WTC11 (cell line): Measurements from ENCODE around the gene RAMP3. TPM values are rescaled to one million over a fixed set of nuclear protein-coding genes. Genes with fewer than 3 reads are reported as not detected.

Experiments
- ATAC-seq: fragments of 200-7000 bp; cut with Tn5 transposase; 2 replicates; pipeline ENCODE4 v1.10.0; 2021; ENCODE audit warnings: mild to moderate bottlenecking, moderate library complexity
- CTCF ChIA-PET: fragments of 300-600 bp; sonication (Branson Sonifier 250); formaldehyde crosslinking; loops from one replicate; lab custom pipeline; 2021; ENCODE audit warnings: antibody characterized with exemption; lab: Charles Lee
- POLR2A ChIA-PET: fragments of 350-600 bp; sonication (Branson Sonifier 250); formaldehyde crosslinking; loops from one replicate; lab custom pipeline; 2021; ENCODE audit warnings: antibody characterized with exemption; lab: Charles Lee
- DNase-seq: peaks from one replicate; pipeline ENCODE4 v3.0.0; 2021; ENCODE audit warnings: low spot score
- H3K27ac Mint-ChIP-seq: 2 replicates; pipeline ENCODE4 v1.8.0; 2021; ENCODE audit warnings: mixed read lengths
- H3K27me3 Mint-ChIP-seq: 2 replicates; pipeline ENCODE4 v1.8.0; 2021; ENCODE audit warnings: low read depth, mild to moderate bottlenecking, moderate library complexity, mixed read lengths
- H3K36me3 Mint-ChIP-seq: 2 replicates; pipeline ENCODE4 v1.8.0; 2021; ENCODE audit warnings: mixed read lengths
- H3K4me1 Mint-ChIP-seq: 2 replicates; pipeline ENCODE4 v1.8.0; 2022; ENCODE audit warnings: mixed read lengths
- H3K4me3 Mint-ChIP-seq: 2 replicates; pipeline ENCODE4 v1.8.0; 2021; ENCODE audit warnings: mild to moderate bottlenecking, moderate library complexity, mixed read lengths
- H3K9me3 Mint-ChIP-seq: 2 replicates; pipeline ENCODE4 v1.8.0; 2021; ENCODE audit warnings: mixed read lengths
- ELF4 ChIP-seq: sonication (generic); formaldehyde crosslinking; IDR thresholded peaks from 2 replicates; pipeline ENCODE4 v1.8.1; 2022; ENCODE audit warnings: low read depth, mild to moderate bottlenecking, moderate library complexity, missing genetic modification reagents
- ETV6 ChIP-seq: sonication (generic); formaldehyde crosslinking; IDR thresholded peaks from 2 replicates; pipeline ENCODE4 v1.8.1; 2022; ENCODE audit warnings: mild to moderate bottlenecking, missing genetic modification reagents
- FOXP1 ChIP-seq: sonication (generic); formaldehyde crosslinking; IDR thresholded peaks from 2 replicates; pipeline ENCODE4 v1.8.0; 2022; ENCODE audit warnings: missing genetic modification reagents, mild to moderate bottlenecking, moderate library complexity, borderline replicate concordance
- GTF2I ChIP-seq: fragments of 250-450 bp; sonication (Bioruptor Pico); conservative IDR thresholded peaks from 2 replicates; pipeline ENCODE4 v1.4.0; 2021; ENCODE audit warnings: mild to moderate bottlenecking
- JAZF1 ChIP-seq: fragments of 250-450 bp; sonication (Bioruptor Pico); IDR thresholded peaks from 2 replicates; pipeline ENCODE4 v1.9.0; 2021; ENCODE audit warnings: moderate library complexity, mild to moderate bottlenecking, inconsistent platforms
- JUN ChIP-seq: sonication (generic); formaldehyde crosslinking; IDR thresholded peaks from 2 replicates; pipeline ENCODE4 v1.8.0; 2023; ENCODE audit warnings: mild to moderate bottlenecking, missing genetic modification reagents
- MXD4 ChIP-seq: fragments of 250-450 bp; sonication (Bioruptor Pico); IDR thresholded peaks from 2 replicates; pipeline ENCODE4 v1.8.0; 2021; ENCODE audit warnings: mild to moderate bottlenecking, moderate library complexity, borderline replicate concordance
- NR3C1 ChIP-seq: sonication (generic); formaldehyde crosslinking; conservative IDR thresholded peaks from 2 replicates; pipeline ENCODE4 v1.8.1; 2023; ENCODE audit warnings: low read depth, mild to moderate bottlenecking, missing genetic modification reagents
- OVOL2 ChIP-seq: fragments of 250-450 bp; sonication (Bioruptor Pico); IDR thresholded peaks from 2 replicates; pipeline ENCODE4 v1.9.0; 2021; ENCODE audit warnings: mild to moderate bottlenecking, borderline replicate concordance
- TP53 ChIP-seq: sonication (generic); formaldehyde crosslinking; IDR thresholded peaks from 2 replicates; pipeline ENCODE4 v1.8.1; 2023; ENCODE audit warnings: mild to moderate bottlenecking, missing genetic modification reagents
- ZBTB21 ChIP-seq: sonication (generic); formaldehyde crosslinking; IDR thresholded peaks from 2 replicates; pipeline ENCODE4 v1.8.1; 2023; ENCODE audit warnings: mild to moderate bottlenecking, missing genetic modification reagents, borderline replicate concordance
- ZNF232 ChIP-seq: sonication (generic); formaldehyde crosslinking; IDR thresholded peaks from 2 replicates; pipeline ENCODE4 v1.8.0; 2022; ENCODE audit warnings: mild to moderate bottlenecking, missing genetic modification reagents
- total RNA-seq: library from RNA; stranded (reverse); gene quantifications from 3 replicates; pipeline ENCODE4 v1.2.3, GENCODE V29; 2021
- TF ChIP-seq, protein P1 (sequence below): sonication (generic); formaldehyde crosslinking; IDR thresholded peaks from 2 replicates; pipeline ENCODE4 v1.8.1; 2022; ENCODE audit warnings: low read depth, missing genetic modification reagents, borderline replicate concordance
- TF ChIP-seq, protein P2 (sequence below): fragments of 250-450 bp; sonication (Bioruptor Pico); IDR thresholded peaks from 2 replicates; pipeline ENCODE4 v1.9.0; 2021; ENCODE audit warnings: mild to moderate bottlenecking
- TF ChIP-seq, protein P3 (sequence below): fragments of 250-450 bp; sonication (Bioruptor Pico); IDR thresholded peaks from 2 replicates; pipeline ENCODE4 v1.8.0; 2021; ENCODE audit warnings: mild to moderate bottlenecking
- TF ChIP-seq, protein P4 (sequence below): fragments of 250-450 bp; sonication (Bioruptor Pico); IDR thresholded peaks from 2 replicates; pipeline ENCODE4 v1.9.0; 2021; ENCODE audit warnings: moderate library complexity, mild to moderate bottlenecking, inconsistent platforms, borderline replicate concordance
- TF ChIP-seq, protein P5 (sequence below): sonication (generic); formaldehyde crosslinking; IDR thresholded peaks from 2 replicates; pipeline ENCODE4 v1.8.0; 2022; ENCODE audit warnings: mild to moderate bottlenecking, missing genetic modification reagents
- TF ChIP-seq, protein P6 (sequence below): sonication (generic); formaldehyde crosslinking; IDR thresholded peaks from 2 replicates; pipeline ENCODE4 v1.8.0; 2023; ENCODE audit warnings: missing genetic modification reagents
- TF ChIP-seq, protein P7 (sequence below): sonication (generic); formaldehyde crosslinking; IDR thresholded peaks from 2 replicates; pipeline ENCODE4 v1.8.1; 2023; ENCODE audit warnings: mild to moderate bottlenecking, missing genetic modification reagents, moderate library complexity
- TF ChIP-seq, protein P8 (sequence below): sonication (generic); formaldehyde crosslinking; IDR thresholded peaks from 2 replicates; pipeline ENCODE4 v1.8.0; 2023; ENCODE audit warnings: mild to moderate bottlenecking, missing genetic modification reagents
- TF ChIP-seq, protein P9 (sequence below): fragments of 250-450 bp; sonication (Bioruptor Pico); conservative IDR thresholded peaks from 2 replicates; pipeline ENCODE4 v1.9.0; 2021; ENCODE audit warnings: mild to moderate bottlenecking

RAMP3 gene
- total RNA-seq, 1 experiment from 2014 or later = 0.85 TPM

DNA sequence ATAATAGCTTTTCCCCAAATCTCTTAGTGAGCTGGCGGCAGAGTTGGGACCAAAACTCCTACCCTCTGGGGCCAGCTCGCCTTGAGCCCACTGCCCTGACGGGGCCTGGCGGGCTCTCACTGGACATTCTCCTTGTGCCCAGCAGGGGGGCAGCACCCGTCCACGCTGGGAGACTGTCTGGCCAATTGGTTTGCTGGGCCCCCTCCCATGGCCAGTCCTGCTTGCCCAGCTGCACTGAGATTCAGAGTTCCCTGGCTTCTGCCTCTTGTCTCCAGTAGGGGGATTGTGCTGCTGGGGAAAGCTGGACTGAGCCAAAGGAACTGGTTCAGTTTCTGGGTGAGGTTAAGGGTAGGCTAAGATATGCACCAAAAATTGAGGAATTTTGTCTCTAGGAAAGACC is 59.8 kb downstream of the RAMP3 start (continued):
- TF ChIP-seq ETV6 (CRISPR knock-in tag) (no peak), JAZF1 (CRISPR knock-in tag) (no peak), JUN (CRISPR knock-in tag) (no peak), NR3C1 (CRISPR knock-in tag) (no peak), ZNF232 (CRISPR knock-in tag) (no peak)
- TF ChIP-seq, protein P1, sequence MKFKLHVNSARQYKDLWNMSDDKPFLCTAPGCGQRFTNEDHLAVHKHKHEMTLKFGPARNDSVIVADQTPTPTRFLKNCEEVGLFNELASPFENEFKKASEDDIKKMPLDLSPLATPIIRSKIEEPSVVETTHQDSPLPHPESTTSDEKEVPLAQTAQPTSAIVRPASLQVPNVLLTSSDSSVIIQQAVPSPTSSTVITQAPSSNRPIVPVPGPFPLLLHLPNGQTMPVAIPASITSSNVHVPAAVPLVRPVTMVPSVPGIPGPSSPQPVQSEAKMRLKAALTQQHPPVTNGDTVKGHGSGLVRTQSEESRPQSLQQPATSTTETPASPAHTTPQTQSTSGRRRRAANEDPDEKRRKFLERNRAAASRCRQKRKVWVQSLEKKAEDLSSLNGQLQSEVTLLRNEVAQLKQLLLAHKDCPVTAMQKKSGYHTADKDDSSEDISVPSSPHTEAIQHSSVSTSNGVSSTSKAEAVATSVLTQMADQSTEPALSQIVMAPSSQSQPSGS = no peak
- TF ChIP-seq, protein P2, sequence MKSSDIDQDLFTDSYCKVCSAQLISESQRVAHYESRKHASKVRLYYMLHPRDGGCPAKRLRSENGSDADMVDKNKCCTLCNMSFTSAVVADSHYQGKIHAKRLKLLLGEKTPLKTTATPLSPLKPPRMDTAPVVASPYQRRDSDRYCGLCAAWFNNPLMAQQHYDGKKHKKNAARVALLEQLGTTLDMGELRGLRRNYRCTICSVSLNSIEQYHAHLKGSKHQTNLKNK (CRISPR knock-in tag) = no peak
- TF ChIP-seq, protein P3, sequence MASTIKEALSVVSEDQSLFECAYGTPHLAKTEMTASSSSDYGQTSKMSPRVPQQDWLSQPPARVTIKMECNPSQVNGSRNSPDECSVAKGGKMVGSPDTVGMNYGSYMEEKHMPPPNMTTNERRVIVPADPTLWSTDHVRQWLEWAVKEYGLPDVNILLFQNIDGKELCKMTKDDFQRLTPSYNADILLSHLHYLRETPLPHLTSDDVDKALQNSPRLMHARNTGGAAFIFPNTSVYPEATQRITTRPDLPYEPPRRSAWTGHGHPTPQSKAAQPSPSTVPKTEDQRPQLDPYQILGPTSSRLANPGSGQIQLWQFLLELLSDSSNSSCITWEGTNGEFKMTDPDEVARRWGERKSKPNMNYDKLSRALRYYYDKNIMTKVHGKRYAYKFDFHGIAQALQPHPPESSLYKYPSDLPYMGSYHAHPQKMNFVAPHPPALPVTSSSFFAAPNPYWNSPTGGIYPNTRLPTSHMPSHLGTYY (CRISPR knock-in tag) = no peak
- TF ChIP-seq, protein P4, sequence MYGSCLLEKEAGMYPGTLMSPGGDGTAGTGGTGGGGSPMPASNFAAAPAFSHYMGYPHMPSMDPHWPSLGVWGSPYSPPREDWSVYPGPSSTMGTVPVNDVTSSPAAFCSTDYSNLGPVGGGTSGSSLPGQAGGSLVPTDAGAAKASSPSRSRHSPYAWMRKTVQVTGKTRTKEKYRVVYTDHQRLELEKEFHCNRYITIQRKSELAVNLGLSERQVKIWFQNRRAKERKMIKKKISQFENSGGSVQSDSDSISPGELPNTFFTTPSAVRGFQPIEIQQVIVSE (CRISPR knock-in tag) = no peak

DNA sequence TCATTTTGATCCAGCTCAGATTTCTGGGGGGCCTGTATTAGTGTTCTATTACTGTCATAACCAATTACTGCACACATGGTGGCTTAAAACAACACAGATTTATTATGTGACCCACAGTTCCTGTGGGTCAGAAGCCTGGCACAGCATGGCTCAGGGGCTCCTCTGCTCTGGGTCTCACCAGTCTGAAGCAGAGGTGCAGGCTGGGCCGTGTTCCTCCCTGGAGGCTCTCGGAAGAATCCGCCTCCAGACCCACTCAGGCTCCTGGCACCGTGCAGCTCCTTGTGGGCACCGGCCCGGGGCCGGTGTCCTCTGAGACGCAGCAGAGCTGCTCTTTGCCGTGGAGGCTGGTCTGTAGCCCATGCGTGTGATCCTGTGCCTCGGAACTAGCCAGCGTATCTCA is 61.5 kb downstream of the RAMP3 start:
- DNase-seq = no peak
- no peaks in the 10 kb centered on the region for H3K9me3 Mint-ChIP-seq
- ATAC-seq = no peak
- H3K27me3 Mint-ChIP-seq = no peaks in the 10 kb centered on the region
- ChIA-PET CTCF (interaction anchor here (3.3 kb wide), 1 partner anchor 41 kb away, joined by 25 read pairs; no protein-coding TSS in a partner anchor), POLR2A (no interaction called here)
- TF ChIP-seq ZBTB21 = no peak
- TF ChIP-seq FOXP1 (CRISPR knock-in tag) = no peak
- no peak for TF ChIP-seq GTF2I
- TF ChIP-seq OVOL2 (CRISPR knock-in tag) = no peak
- TF ChIP-seq, protein P5, sequence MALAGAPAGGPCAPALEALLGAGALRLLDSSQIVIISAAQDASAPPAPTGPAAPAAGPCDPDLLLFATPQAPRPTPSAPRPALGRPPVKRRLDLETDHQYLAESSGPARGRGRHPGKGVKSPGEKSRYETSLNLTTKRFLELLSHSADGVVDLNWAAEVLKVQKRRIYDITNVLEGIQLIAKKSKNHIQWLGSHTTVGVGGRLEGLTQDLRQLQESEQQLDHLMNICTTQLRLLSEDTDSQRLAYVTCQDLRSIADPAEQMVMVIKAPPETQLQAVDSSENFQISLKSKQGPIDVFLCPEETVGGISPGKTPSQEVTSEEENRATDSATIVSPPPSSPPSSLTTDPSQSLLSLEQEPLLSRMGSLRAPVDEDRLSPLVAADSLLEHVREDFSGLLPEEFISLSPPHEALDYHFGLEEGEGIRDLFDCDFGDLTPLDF (CRISPR knock-in tag) = no peak
- TF ChIP-seq, protein P6, sequence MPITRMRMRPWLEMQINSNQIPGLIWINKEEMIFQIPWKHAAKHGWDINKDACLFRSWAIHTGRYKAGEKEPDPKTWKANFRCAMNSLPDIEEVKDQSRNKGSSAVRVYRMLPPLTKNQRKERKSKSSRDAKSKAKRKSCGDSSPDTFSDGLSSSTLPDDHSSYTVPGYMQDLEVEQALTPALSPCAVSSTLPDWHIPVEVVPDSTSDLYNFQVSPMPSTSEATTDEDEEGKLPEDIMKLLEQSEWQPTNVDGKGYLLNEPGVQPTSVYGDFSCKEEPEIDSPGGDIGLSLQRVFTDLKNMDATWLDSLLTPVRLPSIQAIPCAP (CRISPR knock-in tag) = no peak
- TF ChIP-seq, protein P7, sequence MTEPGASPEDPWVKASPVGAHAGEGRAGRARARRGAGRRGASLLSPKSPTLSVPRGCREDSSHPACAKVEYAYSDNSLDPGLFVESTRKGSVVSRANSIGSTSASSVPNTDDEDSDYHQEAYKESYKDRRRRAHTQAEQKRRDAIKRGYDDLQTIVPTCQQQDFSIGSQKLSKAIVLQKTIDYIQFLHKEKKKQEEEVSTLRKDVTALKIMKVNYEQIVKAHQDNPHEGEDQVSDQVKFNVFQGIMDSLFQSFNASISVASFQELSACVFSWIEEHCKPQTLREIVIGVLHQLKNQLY (CRISPR knock-in tag) = no peak
- no peak for TF ChIP-seq TP53 (CRISPR knock-in tag)
- H3K36me3 Mint-ChIP-seq = no peaks in the 10 kb centered on the region
- H3K4me3 Mint-ChIP-seq = no peak overlapping the region
- H3K27ac Mint-ChIP-seq = no peak overlapping the region
- H3K4me1 Mint-ChIP-seq = peaks cover 18% of the 10 kb centered on the region

DNA sequence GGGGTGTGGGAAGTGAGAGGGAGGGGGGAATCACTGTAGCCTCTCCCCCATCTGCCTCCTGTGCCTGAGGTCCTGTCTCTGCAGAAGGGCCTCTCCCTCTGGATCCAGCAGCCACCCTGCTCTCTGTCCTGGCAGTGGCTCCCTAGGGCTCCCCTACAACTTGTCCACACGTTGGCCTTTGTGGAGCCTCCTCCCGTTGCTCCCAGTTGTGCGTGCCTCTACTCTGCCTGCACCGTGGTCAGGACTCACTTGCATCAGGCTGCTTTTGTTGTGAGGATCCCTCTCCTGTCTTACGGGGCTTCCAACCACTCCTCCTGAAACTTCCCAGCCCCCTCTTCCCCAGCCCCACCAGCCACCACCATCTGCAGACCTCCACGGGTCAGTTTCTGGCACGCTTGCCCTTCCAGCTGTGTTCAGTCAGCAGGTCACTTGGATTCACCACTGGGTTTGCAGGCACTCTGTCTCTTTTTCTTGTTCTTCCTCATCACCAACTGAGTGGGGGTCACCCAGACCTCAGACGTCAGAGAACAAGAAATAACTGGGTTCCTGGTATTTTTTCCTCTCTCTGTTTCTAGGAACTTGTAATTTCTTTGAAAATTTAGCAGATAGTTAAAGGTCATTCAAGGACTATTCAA is 62.3 kb downstream of the RAMP3 start:
- H3K27ac Mint-ChIP-seq = no peak overlapping the region
- CTCF ChIA-PET = no interaction called here
- TF ChIP-seq GTF2I (no peak), JUN (CRISPR knock-in tag) (no peak), ELF4 (CRISPR knock-in tag) (no peak), MXD4 (CRISPR knock-in tag) (no peak)
- TF ChIP-seq, protein P8, sequence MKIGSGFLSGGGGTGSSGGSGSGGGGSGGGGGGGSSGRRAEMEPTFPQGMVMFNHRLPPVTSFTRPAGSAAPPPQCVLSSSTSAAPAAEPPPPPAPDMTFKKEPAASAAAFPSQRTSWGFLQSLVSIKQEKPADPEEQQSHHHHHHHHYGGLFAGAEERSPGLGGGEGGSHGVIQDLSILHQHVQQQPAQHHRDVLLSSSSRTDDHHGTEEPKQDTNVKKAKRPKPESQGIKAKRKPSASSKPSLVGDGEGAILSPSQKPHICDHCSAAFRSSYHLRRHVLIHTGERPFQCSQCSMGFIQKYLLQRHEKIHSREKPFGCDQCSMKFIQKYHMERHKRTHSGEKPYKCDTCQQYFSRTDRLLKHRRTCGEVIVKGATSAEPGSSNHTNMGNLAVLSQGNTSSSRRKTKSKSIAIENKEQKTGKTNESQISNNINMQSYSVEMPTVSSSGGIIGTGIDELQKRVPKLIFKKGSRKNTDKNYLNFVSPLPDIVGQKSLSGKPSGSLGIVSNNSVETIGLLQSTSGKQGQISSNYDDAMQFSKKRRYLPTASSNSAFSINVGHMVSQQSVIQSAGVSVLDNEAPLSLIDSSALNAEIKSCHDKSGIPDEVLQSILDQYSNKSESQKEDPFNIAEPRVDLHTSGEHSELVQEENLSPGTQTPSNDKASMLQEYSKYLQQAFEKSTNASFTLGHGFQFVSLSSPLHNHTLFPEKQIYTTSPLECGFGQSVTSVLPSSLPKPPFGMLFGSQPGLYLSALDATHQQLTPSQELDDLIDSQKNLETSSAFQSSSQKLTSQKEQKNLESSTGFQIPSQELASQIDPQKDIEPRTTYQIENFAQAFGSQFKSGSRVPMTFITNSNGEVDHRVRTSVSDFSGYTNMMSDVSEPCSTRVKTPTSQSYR = no peak
- TF ChIP-seq, protein P9, sequence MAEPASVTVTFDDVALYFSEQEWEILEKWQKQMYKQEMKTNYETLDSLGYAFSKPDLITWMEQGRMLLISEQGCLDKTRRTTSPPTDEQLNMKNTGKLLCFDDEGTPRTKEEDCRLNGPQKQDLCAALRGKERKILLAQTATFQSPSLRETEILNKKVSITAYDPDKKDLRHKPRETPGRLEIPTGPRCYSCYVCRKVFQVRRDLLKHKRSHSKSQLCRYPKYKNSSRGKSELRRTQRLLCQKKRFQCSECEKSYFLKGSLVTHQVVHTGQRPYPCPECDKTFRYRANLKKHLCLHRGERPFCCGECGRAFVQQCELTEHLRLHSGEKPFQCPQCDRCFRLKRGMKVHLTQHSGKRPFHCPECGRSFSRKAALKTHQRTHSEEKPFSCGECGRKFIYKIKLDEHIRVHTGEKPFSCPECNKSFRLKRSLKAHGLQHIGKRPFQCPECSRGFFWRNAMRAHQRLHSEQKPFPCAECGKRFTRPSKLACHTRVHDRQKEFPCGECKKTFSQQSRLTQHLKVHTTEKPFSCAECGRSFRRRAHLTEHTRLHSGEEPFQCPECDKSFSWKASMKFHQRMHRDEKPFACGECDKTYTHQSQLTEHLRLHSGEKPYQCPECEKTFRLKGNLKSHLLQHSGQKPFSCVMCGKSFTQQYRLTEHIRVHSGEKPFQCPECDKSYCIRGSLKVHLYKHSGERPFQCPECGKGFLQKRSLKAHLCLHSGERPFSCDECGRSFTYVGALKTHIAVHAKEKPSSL (CRISPR knock-in tag) = no peak

More for the DNA sequence above, 62.3 kb downstream of the RAMP3 start:
- Mint-ChIP-seq H3K27me3 (no peaks in the 10 kb centered on the region), H3K4me1 (peaks cover 18% of the 10 kb centered on the region), H3K4me3 (no peak overlapping the region), H3K9me3 (no peaks in the 10 kb centered on the region), H3K36me3 (no peaks in the 10 kb centered on the region)
- POLR2A ChIA-PET = no interaction called here
- DNase-seq (no peak), ATAC-seq (no peak)
